HG02678 (cell line): ENCODE data around the gene PACRG.

Source experiments
- ATAC-seq: cut with Tn5 transposase; IDR thresholded peaks from one replicate; pipeline ENCODE4 v1.9.1; 2021; ENCODE audit warnings: mild to moderate bottlenecking, moderate library complexity; ENCODE audit not compliant: unreplicated experiment

PACRG gene

DNA sequence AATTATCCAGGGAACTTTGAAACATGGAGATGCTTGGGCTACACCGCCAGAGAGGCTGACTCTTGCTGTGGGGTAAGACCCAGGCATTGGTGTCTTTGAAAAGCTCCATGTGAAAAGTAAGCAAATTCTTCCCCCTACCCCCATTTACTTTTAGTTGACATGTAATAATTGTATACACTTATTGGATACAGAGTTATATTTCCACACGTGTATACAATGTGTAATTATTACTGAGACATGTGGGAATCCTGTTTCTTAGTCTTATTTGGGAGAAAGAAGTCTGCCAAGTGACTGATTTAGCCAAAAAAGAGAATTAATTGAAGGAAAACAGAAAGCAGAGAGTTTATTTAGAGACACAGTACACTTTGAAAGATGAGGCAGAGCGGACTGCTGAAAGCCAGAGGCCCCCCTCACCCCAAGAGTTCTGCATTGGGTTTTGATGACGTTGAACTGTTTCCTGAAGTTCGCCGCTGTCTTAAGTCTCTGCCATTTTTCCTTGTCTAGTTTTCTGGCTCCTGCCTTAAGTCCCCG lies 193.8 kb downstream of the PACRG start:
- no peak for ATAC-seq

DNA sequence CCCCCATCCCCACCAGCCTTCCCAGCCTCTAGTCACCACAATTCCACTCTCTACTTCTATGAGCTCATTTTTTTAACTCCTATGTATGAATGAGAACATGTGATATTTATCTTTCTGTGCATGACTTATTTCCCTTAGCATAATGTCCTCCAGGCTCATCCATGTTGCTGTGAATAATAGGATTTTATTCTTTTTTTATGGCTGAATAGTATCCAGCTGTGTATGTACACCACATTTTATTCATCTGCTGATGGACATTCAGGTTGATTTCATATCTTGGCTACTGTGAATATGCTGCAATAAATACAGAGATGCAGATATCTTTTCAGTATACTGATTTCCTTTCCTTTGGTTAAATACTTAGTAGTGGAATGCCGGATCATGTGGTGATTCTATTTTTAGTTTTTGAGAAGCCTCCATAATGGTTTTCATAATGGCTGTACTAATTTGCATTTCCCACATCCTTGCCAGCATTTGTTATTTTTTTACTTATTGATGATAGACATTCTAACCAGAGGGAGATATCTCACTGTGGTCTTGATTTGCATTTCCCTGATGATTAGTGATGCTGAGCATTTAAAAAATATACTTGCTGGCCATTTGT lies 194.9 kb downstream of the PACRG start:
- no peak for ATAC-seq

DNA sequence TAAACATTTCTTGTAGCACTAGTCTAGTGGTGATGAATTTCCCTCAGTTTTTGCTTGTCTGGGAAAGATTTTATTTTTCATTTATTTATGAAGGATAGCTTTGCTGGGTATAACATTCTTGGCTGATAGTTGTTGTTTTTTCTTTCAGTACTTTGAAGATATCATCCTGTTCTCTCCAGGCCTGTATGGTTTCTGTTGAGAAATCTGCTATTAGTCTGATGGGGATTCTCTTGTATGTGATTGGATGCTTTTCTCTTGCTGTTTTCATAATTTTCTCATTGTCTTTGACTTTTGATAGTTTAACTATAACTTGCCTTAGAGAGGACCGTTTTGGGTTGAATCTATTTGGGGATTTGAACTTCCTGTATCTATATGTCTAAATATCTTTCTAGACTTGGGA lies 207.1 kb downstream of the PACRG start:
- no peak for ATAC-seq

DNA sequence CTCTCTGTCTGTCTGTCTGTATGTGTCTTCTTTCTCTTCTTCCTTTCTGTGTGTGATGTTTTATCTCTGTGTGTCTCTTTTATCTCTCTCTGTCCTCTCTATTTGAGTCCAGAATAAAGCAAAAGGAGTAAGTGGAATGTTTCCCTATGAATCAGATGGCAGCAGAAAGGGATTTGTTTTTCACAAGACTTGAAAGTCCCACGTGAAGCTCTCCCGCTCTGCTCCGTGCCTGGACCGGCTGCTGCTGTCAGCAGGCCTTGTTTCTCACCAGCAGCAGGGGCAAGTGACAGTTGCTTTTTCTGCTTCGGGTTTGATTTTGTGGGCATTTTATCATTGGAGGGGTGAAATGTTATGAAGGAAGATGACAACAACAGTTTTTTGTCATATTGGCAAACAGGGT lies 212.7 kb downstream of the PACRG start:
- no peak for ATAC-seq

DNA sequence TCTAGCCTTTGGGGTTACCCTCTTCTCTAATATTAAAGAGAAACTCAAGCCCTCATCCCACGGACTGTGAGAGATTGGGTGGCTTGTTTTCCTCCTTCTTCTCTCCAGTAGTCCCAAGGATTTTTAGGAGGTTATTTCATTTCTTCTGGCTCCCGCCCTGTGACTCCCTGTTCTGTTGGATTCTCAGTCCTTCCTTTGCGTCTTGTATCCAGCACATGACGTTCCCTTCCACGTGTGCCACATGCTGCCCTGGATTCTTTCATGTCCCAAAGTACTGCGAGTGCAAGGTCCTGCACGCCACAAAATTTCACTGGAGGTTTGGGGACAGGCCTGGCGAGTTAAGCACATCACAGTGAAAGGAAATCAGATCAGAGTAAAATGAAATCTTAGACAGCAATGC lies 213.4 kb downstream of the PACRG start:
- no peak for ATAC-seq

DNA sequence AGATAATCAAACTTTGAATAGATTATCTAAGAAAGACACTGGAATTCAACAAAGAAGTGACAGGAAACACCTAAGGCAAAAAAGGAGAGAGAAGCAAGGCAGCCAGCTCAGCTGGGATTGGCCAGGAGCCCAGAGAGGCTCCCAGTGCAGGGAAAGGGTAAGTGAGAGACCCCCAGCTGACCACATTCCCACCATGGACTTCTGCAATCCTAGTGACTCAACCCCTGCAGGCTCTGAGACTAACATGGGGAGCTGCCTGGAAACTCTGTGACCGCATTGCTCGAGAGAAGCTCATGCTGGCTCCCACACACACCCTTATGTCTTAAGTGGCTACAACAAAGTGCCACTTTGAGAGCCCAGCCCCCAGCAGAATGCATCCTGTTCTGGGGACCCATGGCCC lies 215.1 kb downstream of the PACRG start:
- ATAC-seq: no peak

DNA sequence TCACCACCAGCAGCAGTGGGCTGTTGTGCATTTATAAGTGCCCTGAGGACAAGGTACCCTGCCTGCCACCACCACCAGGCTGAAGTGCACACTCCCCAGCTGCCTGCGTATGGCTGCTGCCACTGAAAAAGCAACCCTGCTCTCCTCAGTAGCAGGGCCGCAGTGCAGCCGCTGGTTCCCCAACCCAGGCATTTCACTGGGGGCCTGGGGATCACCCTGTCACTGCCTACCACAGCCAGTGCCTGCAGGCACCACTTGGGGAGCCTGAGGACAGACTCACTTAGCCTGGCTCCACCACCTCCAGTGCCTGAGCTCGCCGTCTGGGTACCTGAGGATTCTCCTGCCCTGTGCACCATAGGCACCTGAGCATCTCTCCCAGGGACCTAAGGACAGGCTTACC lies 215.6 kb downstream of the PACRG start:
- ATAC-seq: no peak

DNA sequence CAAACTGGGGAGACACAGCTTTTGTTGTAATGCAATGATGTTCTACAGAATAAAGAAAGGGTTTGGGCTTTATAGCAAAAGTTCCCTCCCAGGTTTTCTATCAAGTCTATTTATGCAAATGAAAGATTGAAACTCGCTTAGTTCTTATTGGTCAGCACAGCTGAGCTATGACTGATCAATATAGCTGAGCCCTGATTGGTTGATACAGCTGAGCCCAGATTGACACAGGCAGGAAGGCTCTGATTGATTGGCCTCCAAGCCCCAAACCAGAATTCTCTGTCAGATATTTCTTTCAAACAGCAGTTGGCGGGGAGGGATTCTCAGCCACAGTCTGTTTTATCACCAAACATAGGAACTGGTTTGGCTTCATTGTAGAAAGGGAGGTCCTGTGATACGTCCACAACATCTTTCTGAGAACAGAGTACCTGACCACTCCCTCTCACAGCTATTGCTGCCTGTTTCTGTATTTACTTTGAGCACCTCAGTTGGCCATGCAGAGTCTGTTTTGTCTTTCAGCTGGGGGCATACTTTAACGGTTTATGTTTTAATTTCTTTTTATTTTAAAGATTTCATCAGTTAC lies 223.5 kb downstream of the PACRG start:
- no peak for ATAC-seq

DNA sequence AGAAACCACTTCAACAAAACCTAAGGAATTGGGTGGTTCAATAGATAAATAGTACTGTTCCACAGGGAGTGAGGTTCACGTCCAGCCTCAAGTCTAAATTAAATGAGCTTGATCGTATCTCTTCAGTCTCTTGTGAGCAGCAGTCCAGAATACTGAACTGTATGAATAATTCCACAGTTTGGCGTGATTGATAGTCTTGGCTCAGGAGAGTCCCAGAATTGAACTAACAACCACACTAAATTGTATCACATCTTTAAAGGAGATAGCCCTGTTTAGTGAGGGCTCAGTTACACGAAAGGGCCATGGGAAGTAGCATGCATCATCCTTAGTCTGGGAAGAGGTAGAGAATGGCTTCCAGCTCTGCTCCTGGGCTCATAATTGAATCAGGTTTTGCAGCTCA lies 224.6 kb downstream of the PACRG start:
- no peak for ATAC-seq

DNA sequence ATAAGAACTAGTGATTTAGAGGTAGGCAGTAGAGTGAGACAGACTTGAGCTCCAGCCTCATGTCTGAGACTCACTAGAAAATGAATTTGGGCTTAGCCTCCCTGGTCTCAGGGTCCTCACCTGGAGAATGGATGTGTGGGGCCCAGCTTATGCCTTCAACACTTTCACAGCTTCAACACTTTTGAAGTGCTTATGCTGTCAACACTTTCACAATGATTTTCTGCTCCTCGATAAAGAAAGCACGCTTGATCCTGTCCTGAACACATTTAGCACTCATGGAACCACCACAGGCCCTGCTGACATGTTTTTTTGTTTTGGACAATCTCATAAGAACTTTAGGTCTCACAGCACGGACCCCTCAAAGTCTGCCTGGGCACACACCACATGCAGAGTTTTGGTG lies 229.3 kb downstream of the PACRG start:
- no peak for ATAC-seq

DNA sequence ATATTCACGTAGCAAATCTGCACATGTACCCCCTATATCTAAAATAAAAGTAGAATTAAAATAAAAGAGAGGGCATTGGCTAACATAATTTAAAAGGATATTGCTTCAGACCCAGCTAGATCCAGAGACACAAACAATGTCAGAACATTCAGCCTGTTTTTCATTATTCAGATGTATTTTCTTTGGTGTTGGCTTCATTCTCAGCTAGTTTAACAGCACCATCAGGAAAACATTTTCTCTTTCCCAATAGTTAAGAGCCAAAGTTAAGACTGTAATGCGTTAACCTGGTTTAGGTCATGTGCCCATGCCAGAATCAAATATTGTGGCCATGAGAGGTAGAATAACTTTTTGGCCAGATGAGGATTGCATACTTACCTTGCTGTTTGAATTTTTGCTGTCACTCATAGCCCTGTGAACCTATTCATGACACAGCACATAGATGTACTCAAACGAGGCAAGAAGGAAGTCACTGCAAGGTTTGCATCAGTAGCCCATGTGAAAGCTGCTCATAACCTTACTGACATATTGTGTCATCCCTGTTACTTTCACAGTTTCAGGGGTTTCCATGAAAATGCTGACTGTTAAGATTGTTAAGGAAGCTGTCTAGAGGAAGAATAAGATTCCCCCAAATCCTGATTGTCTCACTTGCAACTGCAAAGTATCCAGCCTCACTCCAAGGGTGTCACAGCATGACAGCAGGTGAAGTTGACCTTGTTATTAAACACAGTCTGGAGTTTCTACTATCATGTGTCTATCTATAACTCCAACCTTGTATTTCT lies 233.1 kb downstream of the PACRG start:
- ATAC-seq: no peak

DNA sequence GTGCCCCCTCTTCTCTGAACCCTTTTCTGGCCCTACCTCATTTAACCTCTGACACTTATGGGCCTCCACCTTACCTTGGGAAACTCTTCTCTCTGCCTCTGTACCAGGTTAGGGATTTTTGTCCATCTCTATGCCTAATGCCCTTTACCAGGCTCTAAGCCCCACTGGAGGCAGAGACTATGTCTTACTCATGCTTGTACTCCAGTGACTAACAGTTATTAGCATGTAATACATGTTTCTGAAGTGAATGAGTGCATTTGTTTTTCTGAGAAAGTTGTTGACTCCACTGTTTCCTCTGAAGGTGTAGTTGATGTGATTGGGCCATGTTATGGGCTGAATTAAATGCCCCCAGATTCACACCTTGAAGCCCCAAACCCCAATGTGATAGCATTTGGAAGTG lies 234.3 kb downstream of the PACRG start:
- no peak for ATAC-seq

DNA sequence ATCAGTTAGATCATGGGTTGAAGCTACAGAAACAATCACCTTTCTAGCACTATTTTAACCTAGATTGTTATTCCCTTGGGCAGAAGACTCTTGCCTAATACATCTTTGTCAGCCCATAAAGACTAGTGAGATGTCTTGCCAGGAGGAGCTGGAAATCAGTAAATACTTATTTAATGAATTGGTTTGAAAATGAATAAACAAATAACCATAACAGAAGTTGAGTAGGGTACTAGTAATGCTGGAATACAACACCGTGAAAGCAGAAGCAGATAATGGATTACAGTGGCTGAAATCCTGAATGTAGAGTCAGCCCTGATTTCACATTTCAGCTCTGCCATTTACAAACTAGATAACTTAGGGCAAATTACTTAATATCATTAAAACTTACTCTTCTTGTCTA lies 236.1 kb downstream of the PACRG start:
- ATAC-seq: no peak

DNA sequence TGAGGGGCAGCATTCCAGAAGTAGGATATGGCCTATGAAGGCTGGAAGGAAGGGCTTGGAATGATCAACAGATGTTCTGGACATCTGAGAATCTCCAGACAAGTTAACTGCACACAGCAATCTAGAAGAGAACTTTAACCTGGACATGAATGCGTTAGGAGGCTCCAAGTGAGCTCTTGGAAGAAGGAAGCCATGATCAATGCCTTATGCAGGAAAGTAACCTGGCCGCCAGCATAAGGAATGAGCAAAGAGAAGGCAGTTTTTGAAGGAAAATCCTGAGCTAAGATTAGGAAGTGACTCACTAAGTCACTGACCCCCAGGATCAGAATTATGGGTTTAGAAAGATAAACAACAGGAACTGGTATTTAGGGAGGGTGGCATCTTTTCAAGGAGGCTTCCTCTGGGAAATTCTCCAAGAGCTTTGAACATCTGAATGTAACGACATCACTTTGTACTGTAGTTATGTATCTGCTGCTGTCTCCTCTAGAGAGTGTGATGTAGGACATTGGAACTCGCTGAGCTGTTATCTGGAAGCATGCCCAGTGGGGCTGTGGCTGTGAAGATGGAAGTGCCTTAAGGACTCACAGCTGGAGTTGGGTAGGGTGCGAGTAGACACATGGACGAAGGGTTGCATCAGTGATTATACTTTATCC lies 236.8 kb downstream of the PACRG start:
- ATAC-seq: no peak

DNA sequence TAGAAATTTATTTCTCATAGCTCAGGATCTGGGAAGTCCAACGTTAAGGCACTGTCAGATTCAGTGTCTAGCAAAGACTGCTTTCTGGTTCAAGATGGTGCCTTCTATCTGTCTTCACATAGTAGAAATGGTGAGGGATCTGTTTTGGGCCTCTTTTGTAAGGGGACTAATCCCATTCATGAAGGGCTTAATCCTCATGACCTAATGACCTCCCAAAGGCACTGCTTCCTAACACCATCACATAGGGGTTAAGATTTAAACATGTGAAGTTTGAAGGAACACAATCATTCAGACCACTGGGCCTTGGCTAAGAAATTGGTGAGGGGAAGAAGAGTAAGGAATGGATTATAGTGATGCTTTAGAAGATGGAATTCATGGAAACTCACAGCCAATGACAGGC lies 237.6 kb downstream of the PACRG start:
- no peak for ATAC-seq

DNA sequence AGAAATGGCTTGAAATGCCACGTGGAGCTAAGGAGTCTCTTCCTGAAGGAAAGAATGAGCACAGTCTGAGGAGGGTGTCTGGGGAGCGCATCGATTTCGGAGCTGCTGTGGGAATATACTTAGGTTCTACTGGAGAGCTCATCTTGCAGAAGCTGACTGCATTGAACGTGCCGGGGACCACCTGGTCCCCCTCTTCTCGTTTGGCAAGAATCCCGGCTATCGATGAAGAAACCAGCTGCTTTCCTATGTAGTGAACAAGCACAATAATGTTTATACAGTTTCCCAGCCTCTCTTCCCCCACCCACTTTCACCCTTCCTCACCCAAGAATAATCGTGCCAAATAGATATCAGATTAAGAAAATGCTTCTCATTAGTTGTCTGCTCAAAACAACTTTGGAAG lies 242.5 kb downstream of the PACRG start:
- ATAC-seq: no peak

DNA sequence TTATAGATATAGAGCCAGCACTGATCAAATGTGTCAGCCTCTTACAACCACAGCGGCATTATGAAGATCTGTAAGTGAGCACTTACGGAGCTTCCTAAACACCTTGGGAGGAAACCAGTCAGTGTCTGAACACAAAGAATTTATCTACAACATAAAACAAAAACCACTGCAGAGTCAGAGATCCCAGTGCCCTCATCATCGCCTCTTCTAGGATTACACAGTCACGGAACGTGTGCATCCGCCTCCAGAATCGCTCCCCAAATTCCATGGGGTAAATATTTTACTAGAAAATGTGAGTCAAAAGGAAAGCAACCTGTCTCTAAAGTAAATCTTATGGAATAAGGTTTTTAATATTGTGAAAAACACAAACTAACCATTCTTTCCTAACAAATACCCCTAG lies 243.6 kb downstream of the PACRG start:
- ATAC-seq: no peak

DNA sequence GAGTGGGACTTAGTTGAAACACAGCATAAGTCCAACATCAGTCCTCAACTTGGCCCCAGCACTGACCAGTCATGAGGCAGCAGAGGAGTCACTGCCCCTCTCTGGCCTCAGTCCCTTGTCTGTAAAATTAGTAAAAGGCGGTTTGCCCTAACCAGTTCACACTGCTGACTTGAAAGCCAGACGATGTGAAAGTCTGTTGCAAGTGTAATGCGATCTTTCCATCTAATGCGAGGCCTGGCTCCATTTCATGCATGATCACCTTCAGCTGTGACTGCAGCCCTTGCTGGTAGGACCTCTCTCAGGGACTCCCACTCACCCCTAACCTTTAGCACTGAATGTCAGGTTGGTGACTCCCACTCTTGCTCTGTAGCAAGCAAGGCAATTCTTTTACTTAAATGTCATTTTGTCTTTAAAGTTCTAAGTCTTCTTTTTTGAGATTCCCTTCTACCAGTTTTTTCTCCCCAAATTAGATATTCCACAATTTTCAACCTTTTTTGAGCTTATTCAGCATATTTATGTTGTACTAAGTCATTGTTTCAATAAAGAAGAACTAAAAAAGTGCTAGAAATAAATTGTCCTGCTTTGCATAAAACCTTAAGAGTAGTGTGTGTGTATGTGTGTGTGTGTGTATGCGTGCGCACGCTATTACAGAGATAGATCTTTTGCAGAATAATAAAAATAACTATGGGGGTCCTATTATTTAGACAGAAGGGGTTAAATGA lies 245.5 kb downstream of the PACRG start:
- no peak for ATAC-seq

DNA sequence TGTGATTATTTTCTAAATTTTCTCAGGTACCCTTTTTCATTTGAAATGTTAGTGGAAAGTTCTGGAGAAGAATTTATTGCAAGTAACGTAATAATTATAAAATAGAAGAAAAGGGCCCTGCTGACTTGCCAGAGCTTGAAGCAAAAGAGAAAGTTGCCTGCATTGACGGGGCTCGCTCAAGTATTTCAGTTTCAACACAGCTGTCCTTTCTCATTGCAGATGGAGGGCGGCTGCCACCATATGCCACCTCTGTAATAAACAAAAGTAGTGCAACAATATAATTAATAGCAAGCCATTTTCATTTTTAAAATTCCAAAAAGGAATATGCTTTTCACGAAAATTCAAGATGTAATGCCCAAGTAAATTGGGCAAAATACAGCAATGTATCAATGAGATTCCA lies 246.2 kb downstream of the PACRG start:
- ATAC-seq: no peak

DNA sequence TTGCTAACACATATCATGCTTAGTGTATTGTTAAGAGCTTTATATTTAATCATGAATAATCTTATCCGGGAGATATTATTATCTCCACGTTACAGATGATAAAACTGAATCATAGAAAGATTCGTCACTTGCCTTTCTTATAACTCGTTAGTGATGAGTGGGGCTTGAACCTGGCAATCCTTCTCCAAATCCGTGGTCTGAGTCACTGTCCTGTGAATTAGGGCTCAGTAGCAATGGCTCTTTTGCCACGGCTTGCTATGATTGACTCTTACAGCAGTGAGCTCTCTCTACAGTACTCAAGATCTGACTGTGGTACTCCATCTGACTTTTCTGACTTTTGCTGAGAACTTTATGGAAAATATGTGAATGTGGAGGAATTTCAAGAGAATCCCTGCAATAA lies 246.9 kb downstream of the PACRG start:
- no peak for ATAC-seq

DNA sequence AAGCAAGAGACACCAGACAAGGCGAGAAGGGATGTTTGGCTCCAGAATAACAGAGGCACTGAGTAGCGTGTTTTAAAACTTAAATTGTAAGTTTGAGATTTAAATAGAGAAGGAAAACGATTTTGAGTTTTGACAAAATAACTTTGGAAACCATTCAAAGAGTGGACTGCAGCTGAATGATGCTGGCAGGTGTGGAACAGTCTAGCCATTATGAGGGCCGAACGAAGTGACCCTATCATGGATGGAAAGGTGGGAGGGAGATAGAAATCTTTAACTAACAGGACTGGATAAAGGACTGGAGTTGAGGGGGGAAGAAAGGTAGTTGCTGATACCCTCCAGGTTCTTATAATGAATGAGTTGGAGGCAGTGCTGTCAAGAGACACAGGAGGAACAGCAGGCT lies 248.4 kb downstream of the PACRG start:
- no peak for ATAC-seq
